CD14-positive monocyte (primary cell): ENCODE data around the gene NTM. TPM values are rescaled to one million over a fixed set of nuclear protein-coding genes. Genes with fewer than 3 reads are reported as not detected.

Experiments used
- DNase-seq, 3 donors: peaks; one replicate each; pipeline ENCODE4 v3.0.0-alpha.2; 2011 to 2022
- H2AFZ ChIP-seq: 2 replicates; pipeline ENCODE4 v1.6.0; 2012; ENCODE audit warnings: mild to moderate bottlenecking, low read depth, low read length, inconsistent platforms; ENCODE audit not compliant: insufficient read depth, poor library complexity, severe bottlenecking
- H3K27ac ChIP-seq, 2 donors: 1 replicate in 1 of 2; 2 replicates in 1 of 2; pipeline ENCODE4 v1.5.1; 2012 to 2013; ENCODE audit warnings: low read length in 2 of 2, control low read depth in 1 of 2, inconsistent platforms in 1 of 2, low read depth in 1 of 2, mild to moderate bottlenecking in 1 of 2
- H3K27me3 ChIP-seq, 2 donors: one replicate each; pipeline versions ENCODE4 v1.6.0 to v1.6.1; 2011 to 2013; ENCODE audit warnings: low read length in 2 of 2; ENCODE audit not compliant: control insufficient read depth in 2 of 2, insufficient read depth in 2 of 2
- H3K36me3 ChIP-seq, 2 donors: replicated peaks in 1 of 2; 1 replicate in 1 of 2; 2 replicates in 1 of 2; pipeline versions ENCODE4 v1.5.1 to v1.6.1; 2012 to 2013; ENCODE audit warnings: low read length in 2 of 2, control low read depth in 1 of 2, inconsistent platforms in 1 of 2, mild to moderate bottlenecking in 1 of 2; ENCODE audit not compliant: insufficient read depth in 2 of 2, control insufficient read depth in 1 of 2
- H3K4me1 ChIP-seq, 2 donors: 1 replicate in 1 of 2; 2 replicates in 1 of 2; pipeline versions ENCODE4 v1.5.1 to v1.6.1; 2012 to 2013; ENCODE audit warnings: low read length in 2 of 2, control low read depth in 1 of 2, inconsistent platforms in 1 of 2, mild to moderate bottlenecking in 1 of 2, moderate library complexity in 1 of 2; ENCODE audit not compliant: insufficient read depth in 2 of 2, control insufficient read depth in 1 of 2
- H3K4me2 ChIP-seq: replicated peaks from 2 replicates; pipeline ENCODE3; 2012; ENCODE audit warnings: low read length, moderate library complexity, mild to moderate bottlenecking; ENCODE audit not compliant: poor library complexity, severe bottlenecking; ENCODE audit errors: extremely low read depth
- H3K4me3 ChIP-seq, 3 experiments: fragments of 200-600 bp in 1 of 3; sonication (generic) in 1 of 3; replicated peaks in 1 of 3; 1 replicate in 2 of 3; 2 replicates in 1 of 3; pipeline ENCODE4 v1.5.1; 2011 to 2013; ENCODE audit warnings: low read length in 3 of 3, mild to moderate bottlenecking in 3 of 3, control low read depth in 2 of 3, low read depth in 2 of 3, inconsistent platforms in 1 of 3, moderate library complexity in 1 of 3
- H3K79me2 ChIP-seq: 2 replicates; pipeline ENCODE4 v1.6.0; 2012; ENCODE audit warnings: mild to moderate bottlenecking, control low read depth, inconsistent platforms, low read length, moderate library complexity; ENCODE audit not compliant: insufficient read depth
- H3K9ac ChIP-seq: 2 replicates; pipeline ENCODE4 v1.6.0; 2017; ENCODE audit warnings: low read length, mild to moderate bottlenecking; ENCODE audit not compliant: insufficient read depth, poor library complexity, severe bottlenecking
- H3K9me3 ChIP-seq, 2 donors: replicated peaks in 1 of 2; 1 replicate in 1 of 2; 2 replicates in 1 of 2; pipeline versions ENCODE4 v1.5.1 to v1.6.1; 2012 to 2013; ENCODE audit warnings: low read length in 2 of 2, control low read depth in 1 of 2; ENCODE audit not compliant: control insufficient read depth in 1 of 2, insufficient read depth in 1 of 2
- H4K20me1 ChIP-seq: 2 replicates; pipeline ENCODE4 v1.6.0; 2012; ENCODE audit warnings: mild to moderate bottlenecking, low read length, control low read depth, moderate library complexity; ENCODE audit not compliant: insufficient read depth
- H3K27ac Mint-ChIP-seq, 7 donors: one replicate each; pipeline ENCODE4 v1.8.0; 2020; ENCODE audit warnings: mild to moderate bottlenecking in 7 of 7, mixed read lengths in 7 of 7, moderate library complexity in 6 of 7, inconsistent platforms in 2 of 7
- H3K27me3 Mint-ChIP-seq, 3 donors: one replicate each; pipeline ENCODE4 v1.8.0; 2021 to 2022; ENCODE audit warnings: low read depth in 3 of 3, mild to moderate bottlenecking in 3 of 3, mixed read lengths in 3 of 3, moderate library complexity in 3 of 3, inconsistent platforms in 1 of 3
- H3K36me3 Mint-ChIP-seq, 2 donors: one replicate each; pipeline ENCODE4 v1.8.0; 2020; ENCODE audit warnings: mixed read lengths in 2 of 2, inconsistent platforms in 1 of 2, mild to moderate bottlenecking in 1 of 2
- H3K4me1 Mint-ChIP-seq: one replicate; pipeline ENCODE4 v1.8.0; 2020; ENCODE audit warnings: mild to moderate bottlenecking, mixed read lengths
- H3K4me3 Mint-ChIP-seq, 2 donors: one replicate each; pipeline ENCODE4 v1.8.0; 2020; ENCODE audit warnings: mild to moderate bottlenecking in 2 of 2, mixed read lengths in 2 of 2, moderate library complexity in 1 of 2
- H3K9me3 Mint-ChIP-seq, 7 donors: one replicate each; pipeline ENCODE4 v1.8.0; 2020 to 2022; ENCODE audit warnings: mixed read lengths in 7 of 7, mild to moderate bottlenecking in 6 of 7, moderate library complexity in 6 of 7, inconsistent platforms in 2 of 7
- WGBS: methylation state at CpG from one replicate; pipeline ENCODE4 v1.1.5; 2013; ENCODE audit warnings: missing lambda C conversion rate; ENCODE audit not compliant: insufficient coverage; 5-methylcytosine and 5-hydroxymethylcytosine counted together
- intact Hi-C, 2 donors: fragments of 100-400 bp; cut with micrococcal nuclease; formaldehyde crosslinking; loops; one replicate each; pipeline versions ENCODE4 v1.15.0 to v1.15.1; 2023
- polyA plus RNA-seq, 3 donors: library from polyadenylated mRNA; depleted of rRNA in 1 of 3; unstranded in 2 of 3; stranded (reverse) in 1 of 3; fragments of 300-500 nt in 2 of 3; fragments of >200 nt in 1 of 3; fragmentation: Illumina TruSeq in 2 of 3; gene quantifications; 1 replicate in 2 of 3; 2 replicates in 1 of 3; pipeline ENCODE4 v1.2.3, GENCODE V29; 2012 to 2021
- TF ChIP-seq, protein P1 (sequence below): fragments of 200-600 bp; IDR thresholded peaks from one replicate; pipeline ENCODE4 v1.8.0; 2022; ENCODE audit warnings: antibody characterized with exemption, mild to moderate bottlenecking

Gene NTM
- polyA plus RNA-seq, 3 donors, result not detected

DNA sequence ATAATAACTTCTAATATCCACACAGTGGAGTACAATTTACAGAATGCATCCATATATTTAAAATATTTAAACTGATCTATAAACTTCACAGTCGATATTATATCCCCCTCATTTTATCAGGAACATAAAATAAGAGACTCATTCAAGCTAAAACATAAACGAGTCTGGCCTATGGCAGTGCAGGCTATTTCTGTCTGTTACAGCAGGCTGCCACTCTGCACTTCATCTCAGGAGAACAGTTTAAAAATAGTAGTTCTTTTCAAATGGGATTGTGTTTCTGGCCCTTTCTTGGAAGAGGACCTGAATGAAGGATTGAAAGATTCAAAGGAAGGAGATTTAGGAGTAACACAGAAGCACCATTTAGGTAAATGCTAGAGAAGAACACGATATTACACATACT, 915.7 kb downstream of the NTM start:
- no peaks in the 10 kb centered on the region for H3K79me2 ChIP-seq
- H3K4me2 ChIP-seq, result no peak overlapping the region
- no peak overlapping the region for H3K4me3 Mint-ChIP-seq
- no peaks in the 10 kb centered on the region for H4K20me1 ChIP-seq
- no peak overlapping the region for H3K9ac ChIP-seq
- no peak overlapping the region for H3K4me3 ChIP-seq
- H3K27me3 Mint-ChIP-seq, result peaks cover 3 to 4% (median 4%) of the 10 kb centered on the region in 3 donors
- DNase-seq, result no peak
- intact Hi-C loops, result no loop called here
- no peaks in the 10 kb centered on the region for H3K4me1 ChIP-seq
- no peak overlapping the region for H3K27ac ChIP-seq
- WGBS, result 80% methylated on average over 1 of the region's 3 CpGs
- no peaks in the 10 kb centered on the region for H3K36me3 ChIP-seq
- H3K27ac Mint-ChIP-seq, result no peak overlapping the region
- no peaks in the 10 kb centered on the region for H3K36me3 Mint-ChIP-seq
- H2AFZ ChIP-seq, result no peak overlapping the region
- TF ChIP-seq, protein P1, sequence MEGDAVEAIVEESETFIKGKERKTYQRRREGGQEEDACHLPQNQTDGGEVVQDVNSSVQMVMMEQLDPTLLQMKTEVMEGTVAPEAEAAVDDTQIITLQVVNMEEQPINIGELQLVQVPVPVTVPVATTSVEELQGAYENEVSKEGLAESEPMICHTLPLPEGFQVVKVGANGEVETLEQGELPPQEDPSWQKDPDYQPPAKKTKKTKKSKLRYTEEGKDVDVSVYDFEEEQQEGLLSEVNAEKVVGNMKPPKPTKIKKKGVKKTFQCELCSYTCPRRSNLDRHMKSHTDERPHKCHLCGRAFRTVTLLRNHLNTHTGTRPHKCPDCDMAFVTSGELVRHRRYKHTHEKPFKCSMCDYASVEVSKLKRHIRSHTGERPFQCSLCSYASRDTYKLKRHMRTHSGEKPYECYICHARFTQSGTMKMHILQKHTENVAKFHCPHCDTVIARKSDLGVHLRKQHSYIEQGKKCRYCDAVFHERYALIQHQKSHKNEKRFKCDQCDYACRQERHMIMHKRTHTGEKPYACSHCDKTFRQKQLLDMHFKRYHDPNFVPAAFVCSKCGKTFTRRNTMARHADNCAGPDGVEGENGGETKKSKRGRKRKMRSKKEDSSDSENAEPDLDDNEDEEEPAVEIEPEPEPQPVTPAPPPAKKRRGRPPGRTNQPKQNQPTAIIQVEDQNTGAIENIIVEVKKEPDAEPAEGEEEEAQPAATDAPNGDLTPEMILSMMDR, result no peak
- peaks cover 0 to 2% of the 10 kb centered on the region in 2 donors for H3K27me3 ChIP-seq
- no peaks in the 10 kb centered on the region for H3K9me3 ChIP-seq
- peaks cover 0 to 3% (median 0%) of the 10 kb centered on the region in 7 donors for H3K9me3 Mint-ChIP-seq
- H3K4me1 Mint-ChIP-seq, result no peaks in the 10 kb centered on the region

GRCh38 chr11:132288036-132288435, 917.6 kb downstream of the NTM start:
- Histone ChIP-seq H3K4me1 (no peaks in the 10 kb centered on the region), H4K20me1 (no peaks in the 10 kb centered on the region), H3K4me2 (no peak overlapping the region), H3K4me3 (no peak overlapping the region), H3K9ac (no peak overlapping the region), H3K36me3 (no peaks in the 10 kb centered on the region), H3K27me3 (peaks cover 0 to 2% of the 10 kb centered on the region in 2 donors), H3K9me3 (no peaks in the 10 kb centered on the region), H2AFZ (no peak overlapping the region), H3K27ac (no peak overlapping the region), H3K79me2 (no peaks in the 10 kb centered on the region)
- H3K27ac Mint-ChIP-seq, result peak overlapping the region in 1 of 7 donors; percentile 8
- peaks cover 3 to 4% (median 4%) of the 10 kb centered on the region in 3 donors for H3K27me3 Mint-ChIP-seq
- no peak overlapping the region for H3K4me3 Mint-ChIP-seq
- no peak for DNase-seq
- WGBS, result 100% methylated on average over 2 of the region's 3 CpGs
- H3K4me1 Mint-ChIP-seq, result no peaks in the 10 kb centered on the region
- peaks cover 0 to 3% (median 0%) of the 10 kb centered on the region in 7 donors for H3K9me3 Mint-ChIP-seq
- TF ChIP-seq, protein P1, result no peak
- intact Hi-C loops, result no loop called here
- H3K36me3 Mint-ChIP-seq, result no peaks in the 10 kb centered on the region
